ENCODE measurements around the gene ERBB4. TPM values are rescaled to one million over a fixed set of nuclear protein-coding genes. Genes with fewer than 3 reads are reported as not detected.

ERBB4 gene
- total and polyA plus RNA-seq, 10 of the 15 experiments (the other 5 are each of a cell fraction or from before 2014, with no cell fraction given), result under 0.01 to 0.23 (median 0.01) TPM; not detected in 4

- H2AFZ ChIP-seq (ENCODE audit: control insufficient read depth, low read depth, low read length), result no peak overlapping the region
These were observed 793.1 kb downstream of the ERBB4 start for GRCh38 chr2:211745295-211746097.

More at GRCh38 chr2:211745295-211746097, 793.1 kb downstream of the ERBB4 start:
- no peak for FAIRE-seq
- BruUV-seq (replicated peaks), result no TSS peak
- TF ChIP-seq RAD21 (IDR thresholded peaks at IDR 0.05; ENCODE audit: insufficient read depth, low read depth, low read length), result peak; percentile 97
- TF ChIP-seq HCFC1 (IDR thresholded peaks at IDR 0.05; ENCODE audit: low read length), result no peak
- TF ChIP-seq MTA3 (IDR thresholded peaks at IDR 0.05; ENCODE audit: borderline replicate concordance, low read length), result no peak
- TF ChIP-seq EED (IDR thresholded peaks at IDR 0.05; ENCODE audit: low read depth), result no peak
- peak; percentile 52; the same call in 1 of the 2 replicates for TF ChIP-seq YY1 (IDR thresholded peaks at IDR 0.05; ENCODE audit: low read depth, low read length)
- peak; percentile 91 for TF ChIP-seq SMC3 (IDR thresholded peaks at IDR 0.05; ENCODE audit: borderline replicate concordance, low read length)
- no peak for TF ChIP-seq HDGF (IDR thresholded peaks at IDR 0.05)
- TF ChIP-seq PAX8 (IDR thresholded peaks at IDR 0.05), result no peak
- TF ChIP-seq ZNF24 (IDR thresholded peaks at IDR 0.05), result peak; percentile 53; the same call in 1 of the 2 replicates
- TF ChIP-seq CTCF (IDR thresholded peaks at IDR 0.05 in 2 of 3, conservative IDR thresholded peaks at IDR 0.05 in 1 of 3; ENCODE audit: control insufficient read depth in 2 of 3, extremely low read depth in 1 of 3, insufficient read depth in 1 of 3, low read depth in 3 of 3, low read length in 3 of 3), result peak; percentile 78 to 87 (median 86)
- DNase-seq (ENCODE audit: low read depth, low spot score), result no peak
- intact Hi-C loops (cut with micrococcal nuclease; ENCODE audit: unreplicated experiment) (loop anchor here (1.0 to 10.0 kb wide), 5 partner anchors 259 to 822 kb away; no protein-coding TSS in a partner anchor), in situ Hi-C loops (cut with MboI) (no loop called here)
- no peak overlapping the region for H3K27ac ChIP-seq (ENCODE audit: control insufficient read depth, insufficient read depth)
- H3K36me3 ChIP-seq (ENCODE audit: control insufficient read depth in 2 of 2, insufficient read depth in 2 of 2, low read length in 1 of 2), result no peaks in the 10 kb centered on the region
- POLR2A ChIA-PET, result no interaction called here
- no peaks in the 10 kb centered on the region for H4K20me1 ChIP-seq (ENCODE audit: control insufficient read depth, insufficient read depth)
- no peaks in the 10 kb centered on the region; a peak in 1 of 4 replicates for H3K27me3 ChIP-seq (replicated peaks in 1 of 2; ENCODE audit: control insufficient read depth in 2 of 2, insufficient read depth in 2 of 2, low read length in 1 of 2)
- no peaks in the 10 kb centered on the region for H3K4me1 ChIP-seq (ENCODE audit: control insufficient read depth, insufficient read depth, low read length)
- no peak overlapping the region for H3K9ac ChIP-seq (ENCODE audit: control insufficient read depth, insufficient read depth, low read length)
- SMC1A ChIA-PET (ENCODE audit: uncharacterized antibody, unreplicated experiment), result interaction anchor here (0.7 to 4.2 kb wide), 11 partner anchors 11 to 823 kb away, joined by 3 to 32 read pairs (median 4); no protein-coding TSS in a partner anchor
- no peak overlapping the region for H3K4me3 ChIP-seq
- H3K79me2 ChIP-seq (ENCODE audit: control insufficient read depth, insufficient read depth, low read length), result no peaks in the 10 kb centered on the region
- peak; percentile 94 for ATAC-seq
- no peak overlapping the region for H3K4me2 ChIP-seq (ENCODE audit: control insufficient read depth, insufficient read depth)
- CTCF ChIA-PET, result interaction anchor here (0.6 to 4.2 kb wide), 35 partner anchors 8 to 1905 kb away, joined by 3 to 56 read pairs (median 3); no protein-coding TSS in a partner anchor
- RAD21 ChIA-PET (ENCODE audit: unreplicated experiment), result interaction anchor here (0.8 to 3.9 kb wide), 7 partner anchors 31 to 822 kb away, joined by 3 to 30 read pairs (median 3); no protein-coding TSS in a partner anchor
- H3K9me3 ChIP-seq (replicated peaks; ENCODE audit: control insufficient read depth, insufficient read depth, low read length), result no peaks in the 10 kb centered on the region
- WGBS (ENCODE audit: insufficient coverage, insufficient replicate concordance, low lambda C conversion rate, missing lambda C conversion rate), result 15% methylated on average over 4 of the region's 4 CpGs
